IMR-90 (cell line): ENCODE results near the gene DUSP9.

ENCODE experiments used
- CTCF ChIP-seq: conservative IDR thresholded peaks from 2 replicates; pipeline ENCODE4 v1.5.1; 2012; ENCODE audit warnings: mild to moderate bottlenecking, low read depth, low read length, improper control_type of control experiment
- POLR2A ChIP-seq: IDR thresholded peaks from 2 replicates; pipeline ENCODE4 v1.6.1; 2012; ENCODE audit warnings: mild to moderate bottlenecking, low read depth, low read length
- RAD21 ChIP-seq: IDR thresholded peaks from 2 replicates; pipeline ENCODE4 v1.6.1; 2012; ENCODE audit warnings: low read length, improper control_type of control experiment

- TF ChIP-seq CTCF (no peak), RAD21 (no peak), POLR2A (no peak)
Measured at GRCh38 chrX:153632595-153632946, 14.4 kb upstream of the DUSP9 start.
